Liver (tissue), 3 donors: Measurements from ENCODE around the gene SESN1.

Experiments
- CTCF ChIP-seq: fragments of 150-350 bp; IDR thresholded peaks from 2 replicates; pipeline ENCODE4 v1.5.1; 2017; ENCODE audit warnings: improper control_type of control experiment, low read depth, low read length; ENCODE audit not compliant: missing input control
- EGR1 ChIP-seq, 2 donors: IDR thresholded peaks; 2 replicates each; pipeline ENCODE4 v1.6.1; 2016 to 2018; ENCODE audit warnings: antibody characterized with exemption in 2 of 2, low read depth in 2 of 2
- GABPA ChIP-seq, 2 donors: IDR thresholded peaks in 1 of 2; conservative IDR thresholded peaks in 1 of 2; 2 replicates each; pipeline ENCODE4 v1.6.1; 2016; ENCODE audit warnings: antibody characterized with exemption in 2 of 2, mild to moderate bottlenecking in 1 of 2, moderate library complexity in 1 of 2
- HNF4G ChIP-seq: IDR thresholded peaks from 2 replicates; pipeline ENCODE4 v1.6.1; 2016; ENCODE audit warnings: antibody characterized with exemption
- JUND ChIP-seq, 2 donors: IDR thresholded peaks; 2 replicates each; pipeline ENCODE4 v1.6.1; 2016; ENCODE audit warnings: antibody characterized with exemption in 2 of 2
- MAX ChIP-seq: IDR thresholded peaks from 2 replicates; pipeline ENCODE4 v1.6.1; 2016; ENCODE audit warnings: antibody characterized with exemption
- RAD21 ChIP-seq, 2 donors: IDR thresholded peaks; 2 replicates each; pipeline ENCODE4 v1.6.1; 2016; ENCODE audit warnings: antibody characterized with exemption in 2 of 2, mild to moderate bottlenecking in 2 of 2
- REST ChIP-seq: IDR thresholded peaks from 2 replicates; pipeline ENCODE4 v1.6.1; 2016; ENCODE audit warnings: antibody characterized with exemption, mild to moderate bottlenecking
- RXRA ChIP-seq, 2 donors: IDR thresholded peaks; 2 replicates each; pipeline ENCODE4 v1.6.1; 2017 to 2018; ENCODE audit warnings: antibody characterized with exemption in 2 of 2, mild to moderate bottlenecking in 1 of 2
- SP1 ChIP-seq: IDR thresholded peaks from 2 replicates; pipeline ENCODE4 v1.6.1; 2018; ENCODE audit warnings: antibody characterized with exemption, mild to moderate bottlenecking
- TAF1 ChIP-seq: conservative IDR thresholded peaks from 2 replicates; pipeline ENCODE4 v1.6.1; 2016; ENCODE audit warnings: antibody characterized with exemption, mild to moderate bottlenecking
- YY1 ChIP-seq: IDR thresholded peaks from 2 replicates; pipeline ENCODE4 v1.6.1; 2016; ENCODE audit warnings: antibody characterized with exemption, mild to moderate bottlenecking
- ZBTB33 ChIP-seq: IDR thresholded peaks from 2 replicates; pipeline ENCODE4 v1.6.1; 2016; ENCODE audit warnings: antibody characterized with exemption
- donor health status: healthy.
- donor health status: healthy.

GRCh38 chr6:109052018-109052651, 42.5 kb downstream of the SESN1 start:
- TF ChIP-seq CTCF (no peak), EGR1 (IDR thresholded peaks at IDR 0.05; ENCODE audit: low read depth in 2 of 2) (no peak), ZBTB33 (no peak), SP1 (no peak), JUND (IDR thresholded peaks at IDR 0.05) (no peak), TAF1 (no peak), HNF4G (no peak), GABPA (IDR thresholded peaks at IDR 0.05 in 1 of 2, conservative IDR thresholded peaks at IDR 0.05 in 1 of 2) (no peak), YY1 (no peak), REST (no peak), RAD21 (IDR thresholded peaks at IDR 0.05) (no peak), RXRA (IDR thresholded peaks at IDR 0.05) (no peak), MAX (no peak)
